IMR-90 (cell line): ENCODE results near the gene OR56A4. TPM values are rescaled to one million over a fixed set of nuclear protein-coding genes. Genes with fewer than 3 reads are reported as not detected.

ENCODE experiments used
- ATAC-seq: fragments of 200-7000 bp; cut with Tn5 transposase; 2 replicates; pipeline ENCODE4 v1.9.1; 2020; ENCODE audit warnings: low read depth, mild to moderate bottlenecking, moderate library complexity
- BruUV-seq: library from RNA; stranded (reverse); fragments of 400-500 nt; replicated peaks from 2 replicates; lab custom pipeline; 2021; lab: Mats Ljungman, UMichigan
- CTCF ChIA-PET: fragments of 300-600 bp; formaldehyde crosslinking; extraction: SDS; loops from one replicate; lab custom pipeline; 2021; ENCODE audit warnings: antibody characterized with exemption; lab: Yijun Ruan, JAX
- POLR2A ChIA-PET: fragments of 300-600 bp; sonication (Branson Sonifier 250); formaldehyde crosslinking; loops from one replicate; lab custom pipeline; 2022; ENCODE audit warnings: antibody characterized with exemption; ENCODE audit not compliant: unreplicated experiment; lab: Charles Lee
- DNase-seq: peaks from one replicate; pipeline ENCODE4 v3.0.0; 2013
- H2AFZ ChIP-seq: replicated peaks from 2 replicates; pipeline ENCODE3; 2013; ENCODE audit warnings: low read length, mild to moderate bottlenecking; ENCODE audit not compliant: poor library complexity
- H2AK5ac ChIP-seq: 2 replicates; pipeline ENCODE4 v1.6.1; 2013; ENCODE audit warnings: low read depth, low read length, inconsistent platforms
- H2AK9ac ChIP-seq: replicated peaks from 2 replicates; pipeline ENCODE3; 2013; ENCODE audit warnings: mild to moderate bottlenecking, low read depth, low read length, moderate library complexity; ENCODE audit not compliant: poor library complexity
- H2BK120ac ChIP-seq: 2 replicates; pipeline ENCODE4 v1.6.1; 2013; ENCODE audit warnings: low read depth, low read length, inconsistent platforms
- H2BK15ac ChIP-seq: 3 replicates; pipeline ENCODE4 v1.6.1; 2013; ENCODE audit warnings: low read depth, low read length, inconsistent platforms
- H2BK20ac ChIP-seq: 2 replicates; pipeline ENCODE4 v1.6.1; 2013; ENCODE audit warnings: low read depth, mild to moderate bottlenecking, inconsistent platforms, low read length, moderate library complexity
- H2BK5ac ChIP-seq: 2 replicates; pipeline ENCODE4 v1.6.1; 2013; ENCODE audit warnings: mild to moderate bottlenecking, low read depth, low read length, inconsistent platforms; ENCODE audit not compliant: poor library complexity, severe bottlenecking
- H3K14ac ChIP-seq: replicated peaks from 2 replicates; pipeline ENCODE4 v1.6.1; 2013; ENCODE audit warnings: low read depth, low read length, inconsistent platforms
- H3K18ac ChIP-seq: 2 replicates; pipeline ENCODE4 v1.6.1; 2013; ENCODE audit warnings: low read depth, low read length, control low read depth
- H3K23ac ChIP-seq: 2 replicates; pipeline ENCODE4 v1.6.1; 2013; ENCODE audit warnings: low read depth, low read length, inconsistent platforms
- H3K27ac ChIP-seq: 2 replicates; pipeline ENCODE4 v1.5.1; 2013; ENCODE audit warnings: mild to moderate bottlenecking, control low read depth, low read length; ENCODE audit not compliant: insufficient read depth
- H3K27me3 ChIP-seq: 2 replicates; pipeline ENCODE4 v1.6.1; 2013; ENCODE audit warnings: low read length; ENCODE audit not compliant: control insufficient read depth, insufficient read depth
- H3K36me3 ChIP-seq: 2 replicates; pipeline ENCODE4 v1.6.1; 2013; ENCODE audit warnings: low read length, mixed read lengths; ENCODE audit not compliant: control insufficient read depth, insufficient read depth
- H3K4ac ChIP-seq: 2 replicates; pipeline ENCODE4 v1.6.1; 2013; ENCODE audit warnings: low read depth, low read length, inconsistent platforms
- H3K4me1 ChIP-seq: 2 replicates; pipeline ENCODE4 v1.6.1; 2013; ENCODE audit warnings: low read length, mixed read lengths; ENCODE audit not compliant: control insufficient read depth, insufficient read depth
- H3K4me2 ChIP-seq: 2 replicates; pipeline ENCODE4 v1.6.1; 2013; ENCODE audit warnings: low read depth, mild to moderate bottlenecking, control low read depth, low read length, moderate library complexity
- H3K4me3 ChIP-seq: 2 replicates; pipeline ENCODE4 v1.5.1; 2013; ENCODE audit warnings: low read depth, mild to moderate bottlenecking, control low read depth, low read length, moderate library complexity; ENCODE audit not compliant: insufficient read depth
- H3K56ac ChIP-seq: 2 replicates; pipeline ENCODE4 v1.6.1; 2013; ENCODE audit warnings: low read length, inconsistent platforms; ENCODE audit not compliant: insufficient read depth; ENCODE audit errors: extremely low read depth
- H3K79me1 ChIP-seq, 2 experiments: 2 replicates each; pipeline ENCODE4 v1.6.1; 2013; ENCODE audit warnings: low read length in 2 of 2, inconsistent platforms in 1 of 2, low read depth in 1 of 2
- H3K9ac ChIP-seq: 2 replicates; pipeline ENCODE4 v1.6.1; 2013; ENCODE audit warnings: low read depth, low read length, control low read depth
- H3K9me1 ChIP-seq: 2 replicates; pipeline ENCODE4 v1.6.1; 2013; ENCODE audit warnings: low read length, inconsistent platforms; ENCODE audit not compliant: insufficient read depth
- H3K9me3 ChIP-seq: 2 replicates; pipeline ENCODE4 v1.6.1; 2013; ENCODE audit warnings: low read length; ENCODE audit not compliant: control insufficient read depth, insufficient read depth
- H4K20me1 ChIP-seq: 2 replicates; pipeline ENCODE4 v1.6.1; 2013; ENCODE audit warnings: low read length, inconsistent platforms; ENCODE audit not compliant: insufficient read depth
- H4K5ac ChIP-seq: 2 replicates; pipeline ENCODE4 v1.6.1; 2013; ENCODE audit warnings: mild to moderate bottlenecking, low read depth, low read length, control low read depth
- H4K8ac ChIP-seq, 2 experiments: 2 replicates each; pipeline ENCODE4 v1.6.1; 2013; ENCODE audit warnings: low read depth in 2 of 2, low read length in 2 of 2, control low read depth in 1 of 2, inconsistent platforms in 1 of 2
- H4K91ac ChIP-seq: 2 replicates; pipeline ENCODE4 v1.6.1; 2013; ENCODE audit warnings: low read depth, low read length, inconsistent platforms; ENCODE audit not compliant: insufficient read depth
- BHLHE40 ChIP-seq: fragments of 150-350 bp; IDR thresholded peaks from 2 replicates; pipeline ENCODE4 v1.6.1; 2016; ENCODE audit warnings: mild to moderate bottlenecking, low read depth, low read length
- CEBPB ChIP-seq: IDR thresholded peaks from 2 replicates; pipeline ENCODE4 v1.6.1; 2012; ENCODE audit warnings: low read depth, low read length, improper control_type of control experiment
- CHD1 ChIP-seq: IDR thresholded peaks from 2 replicates; pipeline ENCODE4 v1.6.1; 2012; ENCODE audit warnings: low read depth, low read length, improper control_type of control experiment
- CTCF ChIP-seq: conservative IDR thresholded peaks from 2 replicates; pipeline ENCODE4 v1.5.1; 2012; ENCODE audit warnings: mild to moderate bottlenecking, low read depth, low read length, improper control_type of control experiment
- ELK1 ChIP-seq: fragments of 150-350 bp; IDR thresholded peaks from 2 replicates; pipeline ENCODE4 v1.6.1; 2016; ENCODE audit warnings: low read depth, mild to moderate bottlenecking, low read length, moderate library complexity, borderline replicate concordance
- FOS ChIP-seq: fragments of 150-350 bp; IDR thresholded peaks from 2 replicates; pipeline ENCODE4 v1.6.1; 2016; ENCODE audit warnings: low read depth, low read length
- MAFK ChIP-seq: IDR thresholded peaks from 2 replicates; pipeline ENCODE4 v1.6.1; 2012; ENCODE audit warnings: low read depth, low read length, improper control_type of control experiment
- MAZ ChIP-seq: IDR thresholded peaks from 2 replicates; pipeline ENCODE4 v1.6.1; 2012; ENCODE audit warnings: low read depth, mild to moderate bottlenecking, low read length, improper control_type of control experiment, moderate library complexity, borderline replicate concordance
- MXI1 ChIP-seq: IDR thresholded peaks from 2 replicates; pipeline ENCODE4 v1.6.1; 2012; ENCODE audit warnings: low read depth, mild to moderate bottlenecking, low read length, moderate library complexity, borderline replicate concordance
- NFE2L2 ChIP-seq: fragments of 150-350 bp; IDR thresholded peaks from 2 replicates; pipeline ENCODE4 v1.6.1; 2016; ENCODE audit warnings: low read depth, mild to moderate bottlenecking, low read length
- POLR2A ChIP-seq: IDR thresholded peaks from 2 replicates; pipeline ENCODE4 v1.6.1; 2012; ENCODE audit warnings: mild to moderate bottlenecking, low read depth, low read length
- RAD21 ChIP-seq: IDR thresholded peaks from 2 replicates; pipeline ENCODE4 v1.6.1; 2012; ENCODE audit warnings: low read length, improper control_type of control experiment
- RCOR1 ChIP-seq: IDR thresholded peaks from 2 replicates; pipeline ENCODE4 v1.6.1; 2012; ENCODE audit warnings: mild to moderate bottlenecking, low read length, improper control_type of control experiment; ENCODE audit not compliant: insufficient replicate concordance
- RFX5 ChIP-seq: IDR thresholded peaks from 2 replicates; pipeline ENCODE4 v1.8.0; 2012; ENCODE audit warnings: low read depth, mild to moderate bottlenecking, low read length, moderate library complexity
- SMC3 ChIP-seq: fragments of 150-350 bp; IDR thresholded peaks from 2 replicates; pipeline ENCODE4 v1.6.1; 2016; ENCODE audit warnings: low read depth, mild to moderate bottlenecking, antibody characterized with exemption, low read length, moderate library complexity
- USF2 ChIP-seq: fragments of 150-350 bp; IDR thresholded peaks from 2 replicates; pipeline ENCODE4 v1.6.1; 2017; ENCODE audit warnings: mild to moderate bottlenecking, antibody characterized with exemption, low read length, low read depth
- WGBS, 2 experiments: methylation state at CpG; one replicate each; pipeline versions ENCODE4 v1.1.5 to v1.1.7; 2013; ENCODE audit warnings: missing lambda C conversion rate in 2 of 2; ENCODE audit not compliant: insufficient read length in 1 of 2; ENCODE audit errors: extremely low coverage in 2 of 2; 5-methylcytosine and 5-hydroxymethylcytosine counted together
- dilution Hi-C: fragments of 300-500 bp; cut with HindIII; formaldehyde crosslinking; loops from one replicate; pipeline ENCODE4 v1.14.3; 2018; ENCODE audit warnings: low sequenced_read_pairs; ENCODE audit not compliant: unreplicated experiment
- in situ Hi-C: fragments of 300-500 bp; cut with MboI; formaldehyde crosslinking; loops from 3 replicates; pipeline ENCODE4 v1.14.3; 2019; ENCODE audit warnings: low sequenced_read_pairs, inconsistent platforms, mixed read lengths
- intact Hi-C: fragments of 100-400 bp; cut with micrococcal nuclease; formaldehyde crosslinking; loops from 2 replicates; pipeline ENCODE4 v1.10.0; 2022
- polyA plus RNA-seq, 3 experiments: library from polyadenylated mRNA; depleted of rRNA; stranded (reverse); fragments of >200 nt; gene quantifications; 2 replicates each; pipeline ENCODE4 v1.2.3, GENCODE V29; 2012; ENCODE audit warnings: low replicate concordance in 1 of 3
- total RNA-seq: library from RNA; depleted of rRNA; stranded (reverse); fragments of >200 nt; gene quantifications from 2 replicates; pipeline ENCODE4 v1.2.3, GENCODE V29; 2012

OR56A4 gene
- total and polyA plus RNA-seq, 2 of the 4 experiments (the other 2 are of a cell fraction): not detected

GRCh38 chr11:5986885-5987284 lies 19.9 kb downstream of the OR56A4 start, which contains the start of gene OR52L1:
OR52L1 (minus strand) TSS chr11:5986985; CDS start chr11:5986930, 55 bp downstream.
- H2AK5ac ChIP-seq: no peak within 1 kb of the TSS
- POLR2A ChIA-PET: no interaction called here
- H2AFZ ChIP-seq: no peak within 1 kb of the TSS
- intact Hi-C loops (no loop called here), in situ Hi-C loops (no loop called here), dilution Hi-C loops (no loop called here)
- no peaks in the 10 kb centered on the region for H3K36me3 ChIP-seq
- H3K4me3 ChIP-seq: no peak within 1 kb of the TSS
- no peak for ATAC-seq
- no peaks in the 10 kb centered on the region for H3K79me1 ChIP-seq
- H3K9me3 ChIP-seq: peaks cover 16% of the 10 kb centered on the region
- CTCF ChIA-PET: no interaction called here
- H2BK5ac ChIP-seq: no peak within 1 kb of the TSS
- TF ChIP-seq RCOR1 (no peak), BHLHE40 (no peak), CHD1 (no peak), FOS (no peak), ELK1 (no peak), MAFK (no peak), CEBPB (no peak), POLR2A (no peak), USF2 (no peak), CTCF (no peak), RAD21 (no peak), MXI1 (no peak), RFX5 (no peak), NFE2L2 (no peak), MAZ (no peak), SMC3 (no peak)
- no peak within 1 kb of the TSS for H3K4ac ChIP-seq
- no peak within 1 kb of the TSS for H2BK15ac ChIP-seq
- no peak within 1 kb of the TSS for H3K18ac ChIP-seq
- no peak within 1 kb of the TSS for H3K56ac ChIP-seq
- no peaks in the 10 kb centered on the region for H4K20me1 ChIP-seq
- BruUV-seq: no TSS peak
- no peaks in the 10 kb centered on the region for H3K9me1 ChIP-seq
- DNase-seq: no peak
- WGBS, 2 experiments: no CpG with 5 or more reads among the region's 1 CpG
- no peak within 1 kb of the TSS for H4K91ac ChIP-seq
- no peak within 1 kb of the TSS for H2BK120ac ChIP-seq
- no peak within 1 kb of the TSS for H3K27ac ChIP-seq
- no peak within 1 kb of the TSS for H3K23ac ChIP-seq
- H3K27me3 ChIP-seq: no peaks in the 10 kb centered on the region
- no peaks in the 10 kb centered on the region for H3K4me1 ChIP-seq
- no peak within 1 kb of the TSS for H4K8ac ChIP-seq
- H3K4me2 ChIP-seq: no peak within 1 kb of the TSS
- H2AK9ac ChIP-seq: no peak within 1 kb of the TSS
- no peak within 1 kb of the TSS for H4K5ac ChIP-seq
- H3K9ac ChIP-seq: no peak within 1 kb of the TSS
- no peak within 1 kb of the TSS for H3K14ac ChIP-seq
- H2BK20ac ChIP-seq: no peak within 1 kb of the TSS
